ENCODE data around the gene SLC25A46. TPM values are rescaled to one million over a fixed set of nuclear protein-coding genes. Genes with fewer than 3 reads are reported as not detected.
"Not testable (repeated sequence)": the region's sequence is repeated elsewhere in the genome, so short reads cannot be mapped to it uniquely, and the experiment has no call there.

SLC25A46 gene
- polyA plus RNA-seq, result 10 to 100 TPM; 24.6 to 46.1 (median 26.7) TPM
- long read RNA-seq, donor 1, full-length matches to known transcripts, result 25 of 25 reads
- long read RNA-seq, donor 1, partial matches to known transcripts, result 0 of 25 reads
- long read RNA-seq, donor 1, other reads (novel, unspliced or antisense), result 0 of 25 reads
- long read RNA-seq, donor 2, partial matches to known transcripts, result 0 of 3 reads
- long read RNA-seq, donor 2, other reads (novel, unspliced or antisense), result 0 of 3 reads
- long read RNA-seq, donor 3, transcript SLC25A46-201 (8 exons, 2,385 nt), result major isoform, 8 of 8 reads
- long read RNA-seq, donor 3, partial matches to known transcripts, result 0 of 8 reads
- long read RNA-seq, donor 3, other reads (novel, unspliced or antisense), result 0 of 8 reads
- long read RNA-seq, donor 4, result 0 reads
- long read RNA-seq, donor 5, partial matches to known transcripts, result 0 of 2 reads
- long read RNA-seq, donor 5, other reads (novel, unspliced or antisense), result 0 of 2 reads
- long read RNA-seq, donor 6, full-length matches to known transcripts, result 9 of 9 reads
- long read RNA-seq, donor 6, partial matches to known transcripts, result 0 of 9 reads
- long read RNA-seq, donor 6, other reads (novel, unspliced or antisense), result 0 of 9 reads
- long read RNA-seq, donor 7, transcript SLC25A46-201 (8 exons, 2,385 nt), result major isoform, 19 of 20 reads
- long read RNA-seq, donor 7, partial matches to known transcripts, result 0 of 20 reads
- long read RNA-seq, donor 7, other reads (novel, unspliced or antisense), result 0 of 20 reads
- long read RNA-seq, donor 8, partial matches to known transcripts, result 0 of 1 reads
- long read RNA-seq, donor 8, other reads (novel, unspliced or antisense), result 0 of 1 reads
- long read RNA-seq, donor 9, partial matches to known transcripts, result 0 of 3 reads
- long read RNA-seq, donor 9, other reads (novel, unspliced or antisense), result 0 of 3 reads
- long read RNA-seq, donor 10, full-length matches to known transcripts, result 13 of 13 reads
- long read RNA-seq, donor 10, partial matches to known transcripts, result 0 of 13 reads
- long read RNA-seq, donor 10, other reads (novel, unspliced or antisense), result 0 of 13 reads

DNA sequence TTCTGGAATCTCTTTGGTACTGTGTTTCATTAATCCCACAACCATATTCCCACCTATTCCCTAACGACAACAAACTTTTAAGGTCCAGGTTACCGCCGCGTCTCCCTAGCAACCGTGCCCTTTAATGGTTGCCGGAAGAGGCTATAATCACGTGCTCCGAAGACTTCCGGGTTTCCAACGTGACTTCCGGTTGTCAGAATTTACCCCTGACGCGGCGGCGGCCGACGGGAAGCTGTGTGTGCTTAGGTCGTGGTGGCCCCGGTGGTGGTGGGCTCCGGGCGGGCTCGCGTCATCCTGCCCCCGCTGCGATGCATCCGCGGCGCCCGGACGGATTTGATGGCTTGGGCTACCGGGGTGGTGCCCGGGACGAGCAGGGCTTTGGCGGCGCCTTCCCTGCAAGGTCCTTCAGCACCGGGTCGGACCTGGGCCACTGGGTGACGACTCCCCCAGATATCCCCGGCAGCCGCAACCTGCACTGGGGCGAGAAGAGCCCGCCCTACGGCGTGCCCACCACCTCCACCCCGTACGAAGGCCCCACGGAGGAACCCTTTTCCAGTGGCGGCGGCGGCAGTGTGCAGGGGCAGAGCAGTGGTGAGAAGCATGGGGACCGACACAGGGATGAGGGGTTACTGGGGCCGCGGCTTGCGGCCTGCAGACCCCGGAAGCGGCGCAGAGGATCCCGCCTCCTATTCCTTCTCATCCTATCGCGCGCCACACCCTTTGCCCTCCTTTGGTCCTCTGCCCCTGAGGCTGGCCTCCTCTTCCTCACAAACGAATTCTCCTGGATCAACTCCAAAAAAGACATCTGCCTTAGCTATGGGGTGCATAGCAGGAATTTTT lies at the start of gene SLC25A46:
TSS of gene SLC25A46 (plus strand) at position 196 of the 840 bp plus-strand sequence. CDS start at position 309, 113 bp downstream.
- 0% methylated on average over 62 of the region's 62 CpGs for WGBS, 3 donors
- peak; percentile 93 to 96 for DNase-seq
- Histone ChIP-seq H3K27ac (ENCODE audit: low read depth in 1 of 3, low read length in 2 of 3) (peak within 1 kb of the TSS; percentile 76 to 95 (median 94)), H3K27me3 (ENCODE audit: control insufficient read depth in 3 of 3, insufficient read depth in 3 of 3, low read length in 3 of 3) (no peaks in the 10 kb centered on the region), H3K36me3 (ENCODE audit: control insufficient read depth in 3 of 3, insufficient read depth in 2 of 3, low read depth in 1 of 3, low read length in 3 of 3) (no peaks in the 10 kb centered on the region), H3K4me3 (ENCODE audit: low read depth in 1 of 3, low read length in 3 of 3) (peak within 1 kb of the TSS; percentile 87 to 94 (median 89)), H3K4me1 (ENCODE audit: control insufficient read depth in 3 of 3, insufficient read depth in 2 of 3, low read depth in 1 of 3, low read length in 2 of 3) (peaks cover 0 to 2% (median 2%) of the 10 kb centered on the region in 3 donors), H3K9me3 (ENCODE audit: control insufficient read depth in 2 of 2, insufficient read depth in 1 of 2, low read depth in 1 of 2, low read length in 1 of 2) (no peaks in the 10 kb centered on the region)
- FAIRE-seq, result no peak

DNA sequence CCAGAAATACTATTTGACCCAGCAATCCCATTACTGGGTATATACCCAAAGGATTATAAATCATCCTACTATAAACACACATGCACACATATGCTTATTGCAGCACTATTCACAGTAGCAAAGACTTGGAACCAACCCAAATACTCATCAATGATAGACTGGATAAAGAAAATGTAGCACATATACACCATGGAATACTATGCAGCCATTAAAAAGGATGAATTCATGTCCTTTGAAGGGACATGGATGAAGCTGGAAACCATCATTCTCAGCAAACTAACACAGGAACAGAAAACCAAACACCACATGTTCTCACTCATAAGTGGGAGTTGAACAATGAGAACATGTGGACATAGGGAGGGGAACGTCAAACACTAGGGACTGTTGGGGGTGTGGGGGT lies 48.2 kb upstream of the SLC25A46 start:
- H3K27ac ChIP-seq (ENCODE audit: low read depth in 1 of 3, low read length in 2 of 3); H3K27me3 ChIP-seq (ENCODE audit: control insufficient read depth in 3 of 3, insufficient read depth in 3 of 3, low read length in 3 of 3); H3K4me3 ChIP-seq (ENCODE audit: low read depth in 1 of 3, low read length in 3 of 3); H3K4me1 ChIP-seq (ENCODE audit: control insufficient read depth in 3 of 3, insufficient read depth in 2 of 3, low read depth in 1 of 3, low read length in 2 of 3); H3K36me3 ChIP-seq (ENCODE audit: control insufficient read depth in 3 of 3, insufficient read depth in 2 of 3, low read depth in 1 of 3, low read length in 3 of 3); FAIRE-seq; DNase-seq; H3K9me3 ChIP-seq (ENCODE audit: control insufficient read depth in 2 of 2, insufficient read depth in 1 of 2, low read depth in 1 of 2, low read length in 1 of 2): not testable (repeated sequence)
- WGBS, 3 donors, result 90 to 100% (median 96%) methylated on average over 1 of the region's 1 CpG

DNA sequence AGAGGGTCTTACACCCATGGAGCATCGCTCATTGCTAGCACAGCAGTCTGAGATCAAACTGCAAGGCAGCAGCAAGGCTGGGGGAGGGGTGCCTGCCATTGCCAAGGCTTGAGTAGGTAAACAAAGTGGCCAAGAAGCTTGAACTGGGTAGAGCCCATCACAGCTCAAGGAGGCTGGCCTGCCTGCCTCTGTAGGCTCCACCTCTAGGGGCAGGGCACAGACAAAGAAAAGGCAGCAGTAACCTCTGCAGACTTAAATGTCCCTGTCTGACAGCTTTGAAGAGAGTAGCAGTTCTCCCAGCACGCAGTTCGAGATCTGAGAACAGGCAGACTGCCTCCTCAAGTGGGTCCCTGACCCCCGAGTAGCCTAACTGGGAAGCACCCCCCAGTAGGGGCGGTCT lies 46.1 kb upstream of the SLC25A46 start:
- not testable (repeated sequence) for DNase-seq; H3K27ac ChIP-seq (ENCODE audit: low read depth in 1 of 3, low read length in 2 of 3); FAIRE-seq; H3K9me3 ChIP-seq (ENCODE audit: control insufficient read depth in 2 of 2, insufficient read depth in 1 of 2, low read depth in 1 of 2, low read length in 1 of 2); H3K36me3 ChIP-seq (ENCODE audit: control insufficient read depth in 3 of 3, insufficient read depth in 2 of 3, low read depth in 1 of 3, low read length in 3 of 3); H3K4me3 ChIP-seq (ENCODE audit: low read depth in 1 of 3, low read length in 3 of 3); H3K27me3 ChIP-seq (ENCODE audit: control insufficient read depth in 3 of 3, insufficient read depth in 3 of 3, low read length in 3 of 3); H3K4me1 ChIP-seq (ENCODE audit: control insufficient read depth in 3 of 3, insufficient read depth in 2 of 3, low read depth in 1 of 3, low read length in 2 of 3)
- 68 to 87% (median 76%) methylated on average over 5 of the region's 5 CpGs for WGBS, 3 donors

DNA sequence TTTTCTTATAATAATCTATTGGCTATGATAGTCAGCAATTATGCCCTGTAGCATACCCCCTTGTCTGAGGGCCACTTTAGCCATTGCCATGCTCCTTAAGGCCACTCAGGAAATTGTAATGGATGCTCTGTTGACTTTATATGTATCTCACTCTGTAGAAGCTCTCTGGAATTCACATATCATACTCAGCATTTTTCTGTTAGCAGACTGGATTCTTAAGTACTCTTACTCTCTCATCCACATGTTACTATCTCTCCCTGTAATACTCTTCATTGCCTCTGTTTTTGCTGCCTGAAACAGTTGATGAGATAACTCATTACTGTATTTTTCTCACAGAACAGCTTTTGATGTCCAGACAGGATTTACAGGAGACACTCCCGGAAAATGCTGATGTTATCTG lies 36.5 kb upstream of the SLC25A46 start:
- no peak for DNase-seq
- Histone ChIP-seq H3K4me3 (ENCODE audit: low read depth in 1 of 3, low read length in 3 of 3) (no peak overlapping the region), H3K9me3 (ENCODE audit: control insufficient read depth in 2 of 2, insufficient read depth in 1 of 2, low read depth in 1 of 2, low read length in 1 of 2) (no peaks in the 10 kb centered on the region), H3K27me3 (ENCODE audit: control insufficient read depth in 3 of 3, insufficient read depth in 3 of 3, low read length in 3 of 3) (no peaks in the 10 kb centered on the region), H3K36me3 (ENCODE audit: control insufficient read depth in 3 of 3, insufficient read depth in 2 of 3, low read depth in 1 of 3, low read length in 3 of 3) (no peaks in the 10 kb centered on the region), H3K27ac (ENCODE audit: low read depth in 1 of 3, low read length in 2 of 3) (no peak overlapping the region), H3K4me1 (ENCODE audit: control insufficient read depth in 3 of 3, insufficient read depth in 2 of 3, low read depth in 1 of 3, low read length in 2 of 3) (no peaks in the 10 kb centered on the region)
- WGBS, 3 donors, result 70 to 91% (median 76%) methylated on average over 1 of the region's 1 CpG
- FAIRE-seq, result no peak

DNA sequence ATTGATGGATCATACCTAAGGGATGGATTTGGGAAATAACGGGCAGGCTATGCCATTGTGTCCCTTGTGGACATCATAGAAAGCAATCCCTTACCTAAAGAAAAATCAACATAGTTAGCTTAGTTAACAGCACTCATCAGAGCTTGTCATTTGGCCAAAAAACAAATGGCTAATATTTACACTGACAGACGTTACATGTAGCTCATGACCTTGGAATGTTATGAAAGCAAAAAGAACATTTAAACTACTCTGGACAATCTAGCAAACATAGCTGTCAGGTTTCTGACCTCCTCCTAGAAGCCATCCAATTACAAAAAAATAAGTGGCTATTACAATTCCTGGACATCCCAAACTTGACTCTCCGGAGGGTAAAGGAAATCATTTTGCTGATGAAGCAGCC lies 36.1 kb upstream of the SLC25A46 start:
- H3K27ac ChIP-seq (ENCODE audit: low read depth in 1 of 3, low read length in 2 of 3), result no peak overlapping the region
- no peaks in the 10 kb centered on the region for H3K36me3 ChIP-seq (ENCODE audit: control insufficient read depth in 3 of 3, insufficient read depth in 2 of 3, low read depth in 1 of 3, low read length in 3 of 3)
- H3K4me1 ChIP-seq (ENCODE audit: control insufficient read depth in 3 of 3, insufficient read depth in 2 of 3, low read depth in 1 of 3, low read length in 2 of 3), result no peaks in the 10 kb centered on the region
- no peak for DNase-seq
- H3K4me3 ChIP-seq (ENCODE audit: low read depth in 1 of 3, low read length in 3 of 3), result no peak overlapping the region
- H3K27me3 ChIP-seq (ENCODE audit: control insufficient read depth in 3 of 3, insufficient read depth in 3 of 3, low read length in 3 of 3), result no peaks in the 10 kb centered on the region
- FAIRE-seq, result no peak
- H3K9me3 ChIP-seq (ENCODE audit: control insufficient read depth in 2 of 2, insufficient read depth in 1 of 2, low read depth in 1 of 2, low read length in 1 of 2), result no peaks in the 10 kb centered on the region
- 50 to 62% (median 54%) methylated on average over 3 of the region's 3 CpGs for WGBS, 3 donors

DNA sequence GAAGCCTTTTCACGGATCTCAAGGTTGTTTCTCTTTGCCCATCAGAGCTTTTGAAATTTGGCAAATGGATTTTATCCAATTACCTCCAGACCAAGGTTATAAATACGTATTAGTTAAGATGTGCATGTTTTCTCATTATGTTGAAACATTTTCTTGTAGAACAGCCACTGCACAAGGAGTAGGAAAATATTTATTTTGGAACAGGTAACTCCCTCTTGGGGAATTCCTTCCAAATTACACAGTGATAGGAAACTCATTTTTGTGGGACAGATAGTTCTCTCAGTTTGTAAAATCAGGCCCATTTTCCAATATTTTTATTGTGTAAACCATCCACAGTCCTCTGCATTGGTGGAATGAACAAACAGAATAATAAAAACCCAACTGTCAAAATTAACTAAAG lies 35.3 kb upstream of the SLC25A46 start:
- H3K27me3 ChIP-seq (ENCODE audit: control insufficient read depth in 3 of 3, insufficient read depth in 3 of 3, low read length in 3 of 3), result no peaks in the 10 kb centered on the region
- no peak overlapping the region for H3K27ac ChIP-seq (ENCODE audit: low read depth in 1 of 3, low read length in 2 of 3)
- no peaks in the 10 kb centered on the region for H3K9me3 ChIP-seq (ENCODE audit: control insufficient read depth in 2 of 2, insufficient read depth in 1 of 2, low read depth in 1 of 2, low read length in 1 of 2)
- DNase-seq (no peak), FAIRE-seq (no peak)
- H3K36me3 ChIP-seq (ENCODE audit: control insufficient read depth in 3 of 3, insufficient read depth in 2 of 3, low read depth in 1 of 3, low read length in 3 of 3), result no peaks in the 10 kb centered on the region
- 63 to 76% (median 67%) methylated on average over 2 of the region's 2 CpGs for WGBS, 3 donors
- H3K4me3 ChIP-seq (ENCODE audit: low read depth in 1 of 3, low read length in 3 of 3), result no peak overlapping the region
- no peaks in the 10 kb centered on the region for H3K4me1 ChIP-seq (ENCODE audit: control insufficient read depth in 3 of 3, insufficient read depth in 2 of 3, low read depth in 1 of 3, low read length in 2 of 3)

DNA sequence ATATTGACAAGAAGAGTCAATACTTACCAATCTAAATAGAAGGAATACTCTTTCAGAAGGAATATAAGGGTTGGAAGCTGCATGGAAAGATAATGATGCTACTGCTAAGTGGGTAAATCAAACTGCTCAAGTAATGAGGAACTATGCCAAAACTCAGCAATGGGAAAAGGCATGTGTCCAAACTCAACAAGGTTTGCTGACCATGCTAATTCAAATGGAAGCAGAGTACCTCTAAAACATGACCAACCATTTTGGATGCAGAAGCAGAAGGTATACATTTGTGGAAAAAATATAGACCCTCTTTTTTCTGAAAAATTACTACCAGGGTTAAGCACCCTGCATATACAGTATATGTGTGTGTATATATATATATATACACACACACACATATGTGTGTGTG lies 33.5 kb upstream of the SLC25A46 start:
- DNase-seq (no peak), FAIRE-seq (no peak)
- H3K4me3 ChIP-seq (ENCODE audit: low read depth in 1 of 3, low read length in 3 of 3), result no peak overlapping the region
- no peaks in the 10 kb centered on the region for H3K27me3 ChIP-seq (ENCODE audit: control insufficient read depth in 3 of 3, insufficient read depth in 3 of 3, low read length in 3 of 3)
- H3K4me1 ChIP-seq (ENCODE audit: control insufficient read depth in 3 of 3, insufficient read depth in 2 of 3, low read depth in 1 of 3, low read length in 2 of 3), result no peaks in the 10 kb centered on the region
- no peaks in the 10 kb centered on the region for H3K36me3 ChIP-seq (ENCODE audit: control insufficient read depth in 3 of 3, insufficient read depth in 2 of 3, low read depth in 1 of 3, low read length in 3 of 3)
- no peaks in the 10 kb centered on the region for H3K9me3 ChIP-seq (ENCODE audit: control insufficient read depth in 2 of 2, insufficient read depth in 1 of 2, low read depth in 1 of 2, low read length in 1 of 2)
- no peak overlapping the region for H3K27ac ChIP-seq (ENCODE audit: low read depth in 1 of 3, low read length in 2 of 3)

Measured in small intestine (tissue), 16 donors.